ENCODE data around the gene LAMA2. TPM values are rescaled to one million over a fixed set of nuclear protein-coding genes. Genes with fewer than 3 reads are reported as not detected.

Gene LAMA2
- total RNA-seq, 1 experiment from 2014 or later: 8.2 TPM

- H3K36me3 ChIP-seq (ENCODE audit: control insufficient read depth in 1 of 2, insufficient read depth in 2 of 2, low read length in 2 of 2): no peaks in the 10 kb centered on the region
- H3K4me1 ChIP-seq (ENCODE audit: control insufficient read depth in 1 of 2, insufficient read depth in 2 of 2, low read length in 2 of 2): no peaks in the 10 kb centered on the region
- H3K79me2 ChIP-seq (ENCODE audit: insufficient read depth, low read length): no peaks in the 10 kb centered on the region
- H3K27ac ChIP-seq (ENCODE audit: low read depth, low read length): no peak overlapping the region
- TF ChIP-seq JUND (IDR thresholded peaks at IDR 0.05) (no peak), REST (IDR thresholded peaks at IDR 0.05; ENCODE audit: low read depth) (no peak), TCF7L2 (IDR thresholded peaks at IDR 0.05; ENCODE audit: borderline replicate concordance, extremely low read depth, insufficient read depth, insufficient read length) (no peak), SRF (IDR thresholded peaks at IDR 0.05; ENCODE audit: low read depth) (no peak), ATF3 (IDR thresholded peaks at IDR 0.05) (no peak), EZH2 (IDR thresholded peaks at IDR 0.05) (no peak), MAX (IDR thresholded peaks at IDR 0.05) (no peak), POLR2AphosphoS5 (IDR thresholded peaks at IDR 0.05; ENCODE audit: low read depth, low read length) (no peak), CEBPB (IDR thresholded peaks at IDR 0.05; ENCODE audit: low read depth) (no peak), EGR1 (IDR thresholded peaks at IDR 0.05; ENCODE audit: low read depth) (no peak), CBX3 (IDR thresholded peaks at IDR 0.05; ENCODE audit: low read depth) (no peak), ELF1 (IDR thresholded peaks at IDR 0.05; ENCODE audit: borderline replicate concordance, low read depth) (no peak), ZNF274 (IDR thresholded peaks at IDR 0.05; ENCODE audit: low read depth, low read length) (no peak), SIN3A (IDR thresholded peaks at IDR 0.05; ENCODE audit: low read depth) (no peak), EZH2phosphoT487 (IDR thresholded peaks at IDR 0.05; ENCODE audit: borderline replicate concordance) (no peak), FOSL1 (IDR thresholded peaks at IDR 0.05; ENCODE audit: low read depth) (no peak), SP1 (IDR thresholded peaks at IDR 0.05; ENCODE audit: low read depth) (no peak), RAD21 (IDR thresholded peaks at IDR 0.05; ENCODE audit: low read depth) (no peak), ZFX (IDR thresholded peaks at IDR 0.05) (no peak)
- no peaks in the 10 kb centered on the region for H3K27me3 ChIP-seq (ENCODE audit: insufficient read depth, low read length)
- ChIA-PET CTCF (no interaction called here), POLR2A (no interaction called here), RAD21 (ENCODE audit: low non-redundant PET in 1 of 2, low total read pairs in 2 of 2, uncharacterized antibody in 2 of 2, unreplicated experiment in 2 of 2) (no interaction called here)
- H2AFZ ChIP-seq (ENCODE audit: low read depth, low read length, poor library complexity, severe bottlenecking): no peak overlapping the region
- no peak overlapping the region for H3K9ac ChIP-seq (ENCODE audit: low read length)
- no peak overlapping the region for H3K4me3 ChIP-seq (replicated peaks in 1 of 2; ENCODE audit: low read depth in 1 of 2, low read length in 2 of 2)
- no peaks in the 10 kb centered on the region for H4K20me1 ChIP-seq (ENCODE audit: insufficient read depth)
- ATAC-seq (no peak), DNase-seq (ENCODE audit: low read depth, low spot score) (no peak)
- H3K4me2 ChIP-seq (ENCODE audit: low read length): no peak overlapping the region
- BruUV-seq (replicated peaks): no TSS peak
- H3K9me2 ChIP-seq (ENCODE audit: insufficient read depth): no peaks in the 10 kb centered on the region
- no peaks in the 10 kb centered on the region for H3K9me3 ChIP-seq (ENCODE audit: control insufficient read depth in 1 of 2, insufficient read depth in 1 of 2, low read depth in 1 of 2, low read length in 2 of 2)
- intact Hi-C loops (cut with micrococcal nuclease): no loop called here
Observed at GRCh38 chr6:129124347-129124746, 241.4 kb downstream of the LAMA2 start.
